NCI-H1048 (cell line): ENCODE data around the gene RUNX3.

Source experiments
- DNase-seq: peaks from one replicate; lab custom pipeline; 2025; lab: John Stamatoyannopoulos, UW

RUNX3 gene

DNA sequence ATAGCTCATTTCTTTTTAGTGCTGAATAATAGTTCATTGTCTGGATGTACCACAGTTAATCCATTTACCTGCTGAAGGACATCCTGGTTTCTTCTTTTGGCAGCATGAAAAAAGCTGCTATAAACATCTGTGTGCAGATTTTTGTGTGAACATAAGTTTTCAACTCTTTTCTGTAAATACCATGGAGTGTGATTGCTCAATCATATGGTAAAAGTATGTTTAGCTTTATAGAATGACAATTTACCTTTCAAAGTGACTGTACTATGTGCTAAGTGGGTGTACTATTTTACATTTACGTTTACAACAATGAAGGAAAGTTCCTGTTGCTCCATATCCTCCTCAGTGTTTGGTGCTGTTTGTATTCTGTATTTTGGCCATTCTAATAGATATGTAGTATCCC lies 49.0 kb downstream of the RUNX3 start:
- no peak for DNase-seq

- no peak for DNase-seq
These were observed 51.0 kb downstream of the RUNX3 start for GRCh38 chr1:24878775-24879742.

DNA sequence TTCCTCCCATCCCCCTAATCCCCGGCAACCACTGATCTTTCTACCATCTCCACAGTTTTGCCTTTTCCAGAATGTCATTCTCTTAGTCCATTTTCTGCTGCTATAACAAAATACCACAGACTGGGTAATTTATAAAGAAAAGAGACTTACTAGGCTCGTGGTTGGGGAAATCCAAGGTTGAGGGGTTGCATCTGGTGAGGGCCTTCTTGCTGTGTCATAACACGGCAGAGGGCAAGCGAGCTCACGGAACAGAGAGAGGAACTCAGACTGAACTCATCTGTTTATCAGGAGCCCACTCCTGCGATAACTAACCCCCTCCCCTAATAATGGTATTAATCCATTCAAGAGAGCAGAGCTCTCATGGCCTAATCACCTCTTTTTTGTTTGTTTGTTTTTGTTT lies 52.0 kb downstream of the RUNX3 start:
- DNase-seq = no peak

DNA sequence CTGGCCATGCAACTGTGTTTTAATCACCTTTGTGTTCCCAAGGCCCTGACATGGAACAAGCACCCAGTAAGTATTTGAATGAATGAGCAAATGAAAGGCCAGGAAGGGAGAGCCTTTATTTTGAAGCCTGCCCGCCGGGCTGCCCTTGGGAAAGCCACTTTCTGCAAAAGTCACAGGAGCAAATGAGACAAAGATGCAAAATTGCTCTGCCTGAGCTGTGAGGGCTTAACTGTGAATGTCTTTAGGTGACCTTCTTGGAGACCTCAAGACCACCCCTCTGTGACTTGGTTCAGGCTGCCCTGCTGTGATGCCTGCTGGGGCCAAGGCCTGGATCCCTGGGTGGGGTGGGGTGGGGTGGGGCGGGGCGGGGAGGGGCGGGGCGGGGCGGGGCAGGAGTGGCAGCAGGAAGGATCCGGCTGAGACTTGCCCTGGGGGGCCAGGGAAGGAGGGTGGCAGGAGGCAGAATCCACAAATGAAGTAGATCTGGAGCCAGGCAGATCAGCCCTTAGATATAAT lies 54.0 kb downstream of the RUNX3 start:
- DNase-seq = no peak

GRCh38 chr1:24875257-24875656 lies 54.8 kb downstream of the RUNX3 start:
- DNase-seq = no peak

DNA sequence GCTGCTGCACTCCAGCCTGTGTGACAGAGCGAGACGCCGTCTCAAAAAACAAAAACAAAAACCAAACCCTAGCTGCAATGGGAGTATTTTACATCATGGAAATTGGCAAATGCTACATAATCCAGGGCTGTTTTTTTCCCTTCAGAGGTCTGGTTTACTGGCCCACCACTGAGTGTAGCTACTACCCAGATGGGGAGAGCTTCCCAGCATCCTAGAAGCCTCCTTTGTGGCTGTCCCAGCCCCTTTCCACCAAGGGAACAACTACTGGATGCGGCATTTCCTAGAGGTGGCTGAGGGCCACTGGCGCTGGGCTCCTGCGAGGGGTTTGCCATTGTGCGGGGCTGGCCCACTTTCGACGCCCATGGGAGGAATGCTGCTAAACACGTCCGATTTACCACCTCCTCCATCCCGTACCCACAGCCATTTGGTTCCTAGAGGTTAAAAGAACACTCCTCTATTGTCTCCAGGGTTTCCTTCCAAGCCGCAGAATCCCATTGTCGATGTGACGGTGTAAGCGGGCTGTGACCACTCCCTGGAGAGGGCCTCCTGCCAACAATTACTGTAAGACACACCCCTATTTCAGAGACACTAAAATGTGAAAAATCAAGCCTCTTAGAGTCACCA lies 55.4 kb downstream of the RUNX3 start:
- no peak for DNase-seq

GRCh38 chr1:24874056-24874455 lies 56.0 kb downstream of the RUNX3 start:
- no peak for DNase-seq

DNA sequence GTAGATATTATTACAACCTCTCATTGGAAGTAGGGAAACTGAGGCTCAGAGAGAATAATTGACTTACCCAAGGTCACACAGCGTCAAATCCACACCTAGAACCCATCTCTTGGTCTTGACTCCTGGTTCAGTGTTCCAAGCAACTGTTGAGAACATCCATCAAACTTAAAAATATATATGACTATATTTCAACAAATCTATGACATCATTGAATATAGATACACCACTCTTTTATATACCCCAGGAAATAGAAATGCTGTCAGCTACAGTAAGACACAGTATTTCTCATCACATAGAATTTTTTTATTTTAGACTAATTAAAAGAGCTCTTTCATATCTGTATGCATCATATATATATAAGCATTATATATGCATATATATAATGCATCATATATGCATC lies 56.9 kb downstream of the RUNX3 start:
- no peak for DNase-seq

GRCh38 chr1:24872061-24872850 lies 57.8 kb downstream of the RUNX3 start:
- DNase-seq = no peak

GRCh38 chr1:24871306-24871901 lies 58.7 kb downstream of the RUNX3 start:
- no peak for DNase-seq

- no peak for DNase-seq
These were observed 59.4 kb downstream of the RUNX3 start for GRCh38 chr1:24870551-24871195.

DNA sequence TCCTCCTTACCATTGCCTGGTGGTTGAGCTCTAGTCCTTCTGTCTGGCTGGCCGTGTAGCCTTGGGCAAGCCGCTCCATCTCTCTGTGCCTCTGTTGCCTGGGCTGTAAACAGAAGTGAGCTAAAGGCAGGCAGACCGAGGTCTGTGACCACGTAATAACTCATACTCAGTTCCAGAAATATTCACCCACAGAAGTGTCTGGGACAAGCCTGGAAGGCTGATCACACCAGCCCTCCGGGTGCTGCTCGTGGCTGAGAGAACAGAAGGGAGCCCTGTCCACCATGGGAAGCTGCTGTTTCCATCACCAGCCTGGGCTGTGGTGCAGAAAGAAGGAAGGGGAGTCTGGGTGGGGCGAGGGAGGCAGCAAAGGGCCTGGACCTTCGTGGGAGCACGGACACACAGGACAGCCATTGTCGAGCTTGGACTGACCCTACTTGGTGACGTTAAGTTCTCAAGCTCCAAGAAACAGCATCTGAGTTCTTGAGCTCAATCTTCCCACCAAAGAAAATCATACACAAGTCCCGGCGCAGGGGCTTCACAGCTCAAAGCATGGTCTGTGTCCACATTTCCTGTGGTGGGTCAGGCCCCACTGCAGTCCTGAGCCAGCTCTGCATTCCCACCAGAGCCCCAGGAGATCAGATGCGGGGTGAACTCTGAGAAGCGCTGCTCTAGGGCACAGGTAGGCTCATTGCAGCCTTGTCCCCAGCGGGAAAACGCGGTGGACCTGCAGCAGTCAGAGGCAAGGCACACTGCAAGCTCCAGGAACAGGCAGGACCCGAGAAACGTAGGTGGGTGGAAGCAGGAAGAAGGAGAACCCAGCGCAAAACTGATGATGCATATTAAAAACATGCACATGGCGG lies 61.8 kb downstream of the RUNX3 start:
- DNase-seq = no peak

DNA sequence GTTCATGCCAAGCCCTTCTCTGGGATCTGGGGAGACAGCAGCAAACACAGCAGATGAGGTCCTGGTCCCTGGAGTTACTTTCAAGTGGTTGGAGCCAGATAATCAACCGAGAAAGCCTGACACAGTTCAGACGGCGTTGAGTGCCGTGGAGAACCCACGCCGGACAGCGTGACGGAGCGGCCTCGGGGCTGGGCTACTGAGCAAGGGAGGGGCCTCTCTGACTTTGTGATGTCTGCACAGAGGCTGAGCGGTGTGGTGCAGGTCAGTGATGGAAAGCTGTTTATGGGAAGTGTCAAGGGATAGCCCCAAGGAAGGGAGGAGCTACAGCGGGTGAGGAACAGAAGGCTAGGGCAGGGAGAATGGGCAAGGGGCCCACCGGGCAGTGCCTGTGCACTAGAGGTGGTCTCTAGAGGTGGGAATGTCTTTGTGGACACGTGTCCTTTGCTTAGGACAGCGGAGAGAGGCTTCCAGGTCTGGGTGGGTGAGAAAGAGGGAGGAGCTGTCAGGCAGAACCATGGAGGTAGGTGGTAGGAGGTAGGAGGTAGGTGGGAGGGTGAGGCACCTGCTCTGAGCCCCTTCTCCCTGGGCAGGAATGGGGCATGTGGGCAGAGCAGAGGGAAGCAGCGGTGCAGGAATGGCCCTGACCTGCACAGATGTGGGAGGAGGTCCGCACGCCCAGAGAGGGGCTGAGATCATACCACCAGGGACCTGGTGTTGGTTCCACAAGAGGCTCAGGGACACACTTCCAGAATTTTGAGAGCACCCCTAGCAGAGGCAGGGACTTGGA lies 62.8 kb downstream of the RUNX3 start:
- DNase-seq = no peak

DNA sequence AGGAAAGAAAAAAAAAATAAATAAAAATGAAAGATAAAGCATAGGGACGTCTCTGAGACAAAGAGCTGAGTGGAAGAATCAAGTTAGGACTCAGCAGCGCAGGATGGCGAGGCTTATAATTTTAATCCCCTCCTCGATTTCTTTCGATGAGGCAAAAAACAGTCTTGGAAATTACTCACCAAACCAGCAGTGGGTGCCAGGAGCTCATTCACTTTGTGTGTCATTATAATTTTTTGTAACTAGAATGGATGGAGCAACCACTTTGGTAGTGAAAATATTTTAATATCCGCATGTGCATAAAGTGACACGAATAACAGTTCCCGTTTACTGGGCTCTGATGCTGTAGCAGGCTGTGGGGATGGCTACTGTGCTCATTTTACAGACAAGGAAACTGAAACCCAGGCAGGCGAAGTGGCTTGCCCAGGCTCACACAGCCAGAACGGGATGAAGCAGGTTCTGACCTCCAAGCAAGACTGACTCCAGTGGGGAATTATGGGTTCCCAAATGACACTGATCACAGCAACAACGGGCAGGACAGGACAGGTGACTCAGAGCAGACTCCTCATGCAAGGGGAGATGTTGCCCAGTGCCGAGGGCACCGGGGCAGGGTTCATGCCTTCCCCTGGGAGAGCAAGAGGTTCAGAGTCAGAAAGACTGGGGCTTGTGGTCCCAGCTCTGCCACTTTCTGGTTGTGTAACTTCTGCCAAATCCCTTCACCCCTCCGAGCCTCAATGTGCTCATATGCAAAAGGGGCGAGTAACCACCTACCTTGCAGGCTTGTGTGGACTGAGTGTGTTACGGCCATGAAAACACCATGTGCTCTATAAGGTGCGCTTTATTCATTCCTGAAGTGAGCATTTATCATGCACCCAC lies 63.6 kb downstream of the RUNX3 start:
- DNase-seq = no peak

DNA sequence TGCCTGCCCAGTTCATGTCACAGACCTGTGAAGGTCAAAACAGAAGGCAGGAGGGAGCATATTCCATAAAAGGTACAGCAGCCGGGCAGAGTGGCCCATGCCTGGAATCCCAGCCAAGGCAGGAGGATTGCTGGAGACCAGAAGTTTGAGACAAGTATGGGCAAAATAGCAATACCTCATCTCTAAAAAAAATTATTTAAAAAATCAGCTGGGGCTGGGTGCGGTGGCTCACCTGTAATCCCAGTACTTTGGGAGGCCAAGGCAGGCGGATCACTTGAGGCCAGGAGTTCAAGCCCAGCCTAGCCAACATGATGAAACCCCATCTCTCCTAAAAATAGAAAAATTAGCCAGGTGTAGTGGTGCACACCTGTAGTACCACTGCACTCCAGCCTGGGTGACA lies 64.5 kb downstream of the RUNX3 start:
- no peak for DNase-seq

- DNase-seq = no peak
These were observed 64.9 kb downstream of the RUNX3 start for GRCh38 chr1:24865168-24865567.

- DNase-seq = no peak
These were observed 65.7 kb downstream of the RUNX3 start for GRCh38 chr1:24864370-24864777.

DNA sequence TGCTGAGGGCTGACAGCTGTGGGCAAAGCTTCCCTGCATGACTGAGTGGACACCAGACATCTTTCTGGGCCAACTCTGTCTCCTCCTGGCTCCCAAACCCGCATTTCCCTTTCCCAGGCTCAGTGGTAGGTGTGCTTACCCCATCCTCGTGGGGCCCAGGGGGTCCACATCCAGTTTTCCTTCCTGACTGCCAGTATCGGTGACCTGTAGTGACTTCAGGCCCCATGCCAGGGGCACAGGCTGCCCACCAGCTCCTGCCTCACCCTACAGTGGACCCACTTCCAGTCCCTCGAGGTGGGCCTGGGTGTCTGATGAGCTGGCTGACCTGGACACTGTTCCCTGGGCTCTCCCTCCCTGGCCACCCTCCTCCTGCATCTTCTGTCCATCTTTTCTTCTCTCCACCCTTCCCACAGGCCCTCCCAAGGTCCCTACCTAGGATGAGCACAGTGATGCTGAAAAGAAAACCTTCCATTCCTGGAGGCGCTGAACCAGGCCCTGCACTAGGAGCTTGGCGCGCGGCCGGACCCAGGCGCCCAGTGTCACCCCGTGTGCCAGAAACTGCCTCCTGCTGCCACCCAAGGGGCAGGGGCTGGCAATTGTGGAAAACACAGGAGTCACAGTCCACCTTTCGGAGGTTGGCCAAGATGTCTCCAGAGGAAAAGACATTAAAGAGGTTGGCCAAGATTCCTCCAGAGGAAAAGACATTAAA lies 67.1 kb downstream of the RUNX3 start:
- no peak for DNase-seq
